ENCODE results near the gene TSSK2.

The TSSK2 gene

DNA sequence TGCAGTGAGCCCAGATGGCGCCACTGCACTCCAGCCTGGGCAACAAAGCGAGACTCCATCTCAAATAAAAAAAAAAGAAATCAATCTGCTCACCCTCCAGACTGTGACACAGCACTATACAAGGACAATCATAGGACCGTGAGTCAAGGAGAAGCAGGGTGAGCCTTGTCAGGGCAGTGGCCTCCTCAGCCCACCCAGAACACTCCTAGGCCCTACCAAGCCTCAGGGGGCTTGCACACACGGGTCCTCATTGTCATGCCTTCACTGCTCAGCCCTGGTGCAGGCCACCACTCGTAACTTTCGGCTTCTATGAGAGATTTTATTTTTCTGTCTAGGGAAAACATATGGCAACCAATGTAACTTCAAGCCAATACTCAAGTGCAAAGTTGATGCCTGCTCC is 44.7 kb upstream of the TSSK2 start:
- TF ChIP-seq, protein P1, sequence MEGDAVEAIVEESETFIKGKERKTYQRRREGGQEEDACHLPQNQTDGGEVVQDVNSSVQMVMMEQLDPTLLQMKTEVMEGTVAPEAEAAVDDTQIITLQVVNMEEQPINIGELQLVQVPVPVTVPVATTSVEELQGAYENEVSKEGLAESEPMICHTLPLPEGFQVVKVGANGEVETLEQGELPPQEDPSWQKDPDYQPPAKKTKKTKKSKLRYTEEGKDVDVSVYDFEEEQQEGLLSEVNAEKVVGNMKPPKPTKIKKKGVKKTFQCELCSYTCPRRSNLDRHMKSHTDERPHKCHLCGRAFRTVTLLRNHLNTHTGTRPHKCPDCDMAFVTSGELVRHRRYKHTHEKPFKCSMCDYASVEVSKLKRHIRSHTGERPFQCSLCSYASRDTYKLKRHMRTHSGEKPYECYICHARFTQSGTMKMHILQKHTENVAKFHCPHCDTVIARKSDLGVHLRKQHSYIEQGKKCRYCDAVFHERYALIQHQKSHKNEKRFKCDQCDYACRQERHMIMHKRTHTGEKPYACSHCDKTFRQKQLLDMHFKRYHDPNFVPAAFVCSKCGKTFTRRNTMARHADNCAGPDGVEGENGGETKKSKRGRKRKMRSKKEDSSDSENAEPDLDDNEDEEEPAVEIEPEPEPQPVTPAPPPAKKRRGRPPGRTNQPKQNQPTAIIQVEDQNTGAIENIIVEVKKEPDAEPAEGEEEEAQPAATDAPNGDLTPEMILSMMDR (IDR thresholded peaks at IDR 0.05; ENCODE audit: extremely low read depth, insufficient read depth, missing control alignments), result no peak
- in situ Hi-C loops (cut with MboI; ENCODE audit: low pct_unique_long_range_greater_than_20kb, low sequenced_read_pairs, unreplicated experiment), result no loop called here

DNA sequence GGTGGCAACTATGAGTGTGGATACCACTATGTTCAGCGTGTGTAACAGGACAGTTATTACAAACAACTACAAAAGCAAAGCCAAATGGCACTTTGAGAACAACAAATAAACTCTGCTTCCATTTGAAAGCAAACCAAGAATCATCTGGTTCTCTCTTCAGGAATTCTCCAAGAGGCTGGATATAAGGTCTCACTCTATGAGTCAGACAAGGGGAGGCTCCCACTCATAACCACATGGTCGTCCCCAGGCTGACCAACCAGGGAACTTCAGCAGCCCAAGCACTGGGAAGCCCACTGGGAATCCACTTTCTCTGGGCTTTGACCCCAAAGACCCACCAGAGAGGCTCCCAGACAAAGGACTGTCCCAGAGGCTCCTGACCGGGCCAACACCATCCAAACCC is 44.2 kb upstream of the TSSK2 start:
- TF ChIP-seq, protein P1 (IDR thresholded peaks at IDR 0.05; ENCODE audit: extremely low read depth, insufficient read depth, missing control alignments), result no peak
- DNase-seq (ENCODE audit: low spot score), result no peak
- in situ Hi-C loops (cut with MboI; ENCODE audit: low pct_unique_long_range_greater_than_20kb, low sequenced_read_pairs, unreplicated experiment), result no loop called here

More for the DNA sequence above, 44.7 kb upstream of the TSSK2 start:
- DNase-seq (ENCODE audit: low spot score), result no peak

DNA sequence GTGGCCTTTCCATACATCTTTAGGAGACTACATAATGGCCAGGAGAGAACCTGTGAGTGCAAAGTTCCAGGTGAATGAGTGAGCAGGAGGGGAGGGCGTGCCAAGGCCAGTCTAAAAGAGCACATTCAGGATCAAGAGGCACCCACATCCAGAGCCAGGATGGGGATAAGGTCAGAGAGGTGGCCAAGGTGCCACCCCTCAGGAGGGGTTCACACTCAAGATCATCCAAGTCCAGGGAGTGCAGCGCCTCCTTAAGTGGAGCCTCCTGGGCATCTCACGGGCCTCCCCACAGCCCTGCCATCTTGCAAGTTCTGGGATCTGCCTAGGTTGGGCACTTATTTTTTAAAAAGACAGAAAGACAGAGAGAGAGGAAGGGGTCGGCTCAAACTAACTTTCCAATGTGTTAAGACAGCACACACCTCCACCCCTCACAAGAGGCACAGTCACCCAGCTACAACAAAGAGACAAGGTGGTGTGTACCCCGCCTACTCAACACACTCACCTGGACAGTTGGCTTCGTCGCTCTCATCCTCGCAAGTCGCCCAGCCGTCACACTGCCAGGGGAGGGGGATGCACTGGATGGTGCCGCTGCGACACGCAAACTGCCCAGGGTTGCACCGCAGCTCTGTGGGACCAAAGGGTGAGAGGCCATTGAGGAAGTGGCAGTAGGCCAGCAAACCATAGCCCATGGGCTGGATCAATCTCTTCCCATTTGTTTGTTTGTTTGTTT is 42.1 kb upstream of the TSSK2 start:
- in situ Hi-C loops (cut with MboI; ENCODE audit: low pct_unique_long_range_greater_than_20kb, low sequenced_read_pairs, unreplicated experiment), result no loop called here
- DNase-seq (ENCODE audit: low spot score), result no peak
- TF ChIP-seq, protein P1 (IDR thresholded peaks at IDR 0.05; ENCODE audit: extremely low read depth, insufficient read depth, missing control alignments), result no peak

DNA sequence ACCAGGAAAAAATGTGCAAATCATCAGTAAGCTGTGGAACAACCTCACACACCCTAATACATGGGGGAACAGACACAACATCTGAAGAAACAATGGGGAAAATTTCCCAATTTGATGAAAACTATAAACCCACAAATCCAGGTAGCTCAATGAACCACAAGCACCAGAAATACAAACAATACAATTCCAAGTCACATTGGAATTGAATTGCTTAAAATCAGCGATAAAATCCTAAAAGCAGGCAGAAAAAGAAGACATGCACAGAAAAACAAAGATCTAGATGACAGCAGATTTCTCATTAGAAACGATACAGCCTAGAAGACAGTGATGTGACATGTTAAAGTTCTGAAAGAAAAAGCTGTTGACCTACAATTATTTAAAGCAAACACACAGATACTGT is 40.9 kb upstream of the TSSK2 start:
- TF ChIP-seq, protein P1 (IDR thresholded peaks at IDR 0.05; ENCODE audit: extremely low read depth, insufficient read depth, missing control alignments), result no peak
- in situ Hi-C loops (cut with MboI; ENCODE audit: low pct_unique_long_range_greater_than_20kb, low sequenced_read_pairs, unreplicated experiment), result no loop called here
- DNase-seq (ENCODE audit: low spot score), result no peak

DNA sequence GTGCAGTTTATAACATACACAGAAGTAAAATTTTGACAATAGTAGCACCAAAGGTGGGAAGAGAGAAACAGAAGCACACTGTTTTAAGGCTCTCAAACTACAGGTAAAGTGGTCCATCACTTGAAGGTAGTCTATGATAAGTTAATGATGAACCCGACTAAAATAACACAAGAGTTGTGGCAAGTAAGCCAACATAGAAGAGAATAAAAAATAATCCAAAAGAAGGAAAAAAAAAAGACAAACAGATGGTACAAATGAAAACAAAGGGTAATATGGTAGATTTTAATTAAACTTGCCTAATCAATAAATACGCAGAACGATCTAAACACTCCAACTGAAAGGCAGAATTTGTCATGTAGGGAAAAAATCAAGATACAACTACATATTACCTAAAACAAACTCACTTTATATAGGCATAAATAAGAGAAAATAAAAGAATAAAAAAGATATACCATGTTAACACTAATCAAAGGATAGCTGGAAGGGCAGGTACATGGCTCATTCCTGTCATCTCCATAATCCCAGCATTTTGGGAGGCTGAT is 40.5 kb upstream of the TSSK2 start:
- DNase-seq (ENCODE audit: low spot score), result no peak
- TF ChIP-seq, protein P1 (IDR thresholded peaks at IDR 0.05; ENCODE audit: extremely low read depth, insufficient read depth, missing control alignments), result no peak
- in situ Hi-C loops (cut with MboI; ENCODE audit: low pct_unique_long_range_greater_than_20kb, low sequenced_read_pairs, unreplicated experiment), result no loop called here

DNA sequence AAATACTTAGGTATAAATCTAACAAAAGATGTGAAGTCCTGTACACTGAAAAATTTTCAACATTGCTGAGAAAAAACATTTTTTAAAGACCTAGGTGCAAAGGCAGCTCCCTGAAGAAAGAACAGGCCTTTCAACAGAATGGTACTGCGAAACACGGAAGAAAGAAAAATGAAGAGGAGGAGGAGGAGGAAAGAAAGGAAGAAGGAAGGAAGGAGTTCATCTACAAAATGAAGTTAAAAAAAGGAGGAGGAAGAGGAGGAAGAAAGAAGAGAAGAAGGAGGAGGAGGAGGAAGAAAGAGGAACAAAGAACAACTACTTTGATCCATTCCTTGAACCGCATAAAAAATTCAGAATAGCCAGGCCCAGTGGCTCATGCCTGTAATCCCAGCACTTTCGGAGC is 38.4 kb upstream of the TSSK2 start:
- in situ Hi-C loops (cut with MboI; ENCODE audit: low pct_unique_long_range_greater_than_20kb, low sequenced_read_pairs, unreplicated experiment), result no loop called here
- DNase-seq (ENCODE audit: low spot score), result no peak
- TF ChIP-seq, protein P1 (IDR thresholded peaks at IDR 0.05; ENCODE audit: extremely low read depth, insufficient read depth, missing control alignments), result no peak
